ENCODE results near the gene DENND4A. TPM values are rescaled to one million over a fixed set of nuclear protein-coding genes. Genes with fewer than 3 reads are reported as not detected.

DENND4A gene
- total RNA-seq, 4 donors from 2014 or later: 20.3 to 42.3 (median 33.7) TPM

DNA sequence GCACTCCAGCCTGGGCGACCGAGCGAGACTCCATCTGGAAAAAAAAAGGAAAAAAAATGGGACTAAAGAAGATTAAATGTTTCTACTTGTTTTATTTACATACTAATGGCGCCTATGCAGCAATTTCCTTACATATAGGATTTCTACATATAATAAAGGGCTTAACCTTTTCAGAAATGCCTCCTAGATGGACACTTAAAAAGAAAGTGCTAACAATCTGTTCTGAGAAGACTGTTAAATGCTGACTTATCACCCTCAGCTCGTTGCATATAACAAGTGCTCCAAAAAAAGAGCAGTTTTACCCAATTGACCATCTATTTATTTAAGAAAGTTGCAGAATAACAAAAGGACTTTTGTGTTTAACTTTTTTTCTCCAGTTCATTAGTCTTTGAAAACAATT, 32.7 kb downstream of the DENND4A start:
- peaks cover 0 to 16% (median 0%) of the 10 kb centered on the region in 3 donors for H3K4me1 ChIP-seq
- H3K36me3 ChIP-seq: peaks cover 0 to 25% of the 10 kb centered on the region in 2 donors
- ATAC-seq: no peak

DNA sequence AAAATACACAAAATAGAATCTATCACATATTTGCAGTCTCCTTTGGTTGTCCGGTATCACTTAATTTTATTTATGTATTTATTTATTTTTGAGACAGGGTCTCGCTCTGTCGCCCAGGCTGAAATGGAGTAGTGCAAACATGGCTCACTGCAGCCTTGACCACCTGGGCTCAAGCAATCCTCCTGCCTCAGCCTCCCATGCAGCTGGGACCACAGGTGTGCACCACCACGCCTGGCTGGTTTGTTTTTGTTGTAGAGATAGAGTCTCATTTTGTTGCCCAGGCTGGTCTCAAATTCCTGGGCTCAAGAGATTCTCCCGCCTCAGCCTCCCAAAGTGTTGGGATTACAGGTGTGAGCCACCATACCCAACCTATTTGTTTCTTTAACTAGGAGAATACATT, 33.9 kb downstream of the DENND4A start:
- Histone ChIP-seq H3K27me3 (no peaks in the 10 kb centered on the region), H3K36me3 (peaks cover 0 to 25% of the 10 kb centered on the region in 2 donors), H3K9me3 (no peaks in the 10 kb centered on the region), H3K4me1 (peaks cover 0 to 4% (median 0%) of the 10 kb centered on the region in 3 donors), H3K4me3 (no peak overlapping the region), H3K27ac (no peak overlapping the region)
- no peak for ATAC-seq
- 93 to 100% methylated on average over 1 to 4 of the region's 5 CpGs for WGBS, 2 donors (ENCODE audit: low coverage in 1 of 2)
- TF ChIP-seq POLR2AphosphoS5 (IDR thresholded peaks at IDR 0.05): no peak
- TF ChIP-seq POLR2A (IDR thresholded peaks at IDR 0.05): no peak
- TF ChIP-seq EP300 (IDR thresholded peaks at IDR 0.05): no peak
- TF ChIP-seq, protein P1, sequence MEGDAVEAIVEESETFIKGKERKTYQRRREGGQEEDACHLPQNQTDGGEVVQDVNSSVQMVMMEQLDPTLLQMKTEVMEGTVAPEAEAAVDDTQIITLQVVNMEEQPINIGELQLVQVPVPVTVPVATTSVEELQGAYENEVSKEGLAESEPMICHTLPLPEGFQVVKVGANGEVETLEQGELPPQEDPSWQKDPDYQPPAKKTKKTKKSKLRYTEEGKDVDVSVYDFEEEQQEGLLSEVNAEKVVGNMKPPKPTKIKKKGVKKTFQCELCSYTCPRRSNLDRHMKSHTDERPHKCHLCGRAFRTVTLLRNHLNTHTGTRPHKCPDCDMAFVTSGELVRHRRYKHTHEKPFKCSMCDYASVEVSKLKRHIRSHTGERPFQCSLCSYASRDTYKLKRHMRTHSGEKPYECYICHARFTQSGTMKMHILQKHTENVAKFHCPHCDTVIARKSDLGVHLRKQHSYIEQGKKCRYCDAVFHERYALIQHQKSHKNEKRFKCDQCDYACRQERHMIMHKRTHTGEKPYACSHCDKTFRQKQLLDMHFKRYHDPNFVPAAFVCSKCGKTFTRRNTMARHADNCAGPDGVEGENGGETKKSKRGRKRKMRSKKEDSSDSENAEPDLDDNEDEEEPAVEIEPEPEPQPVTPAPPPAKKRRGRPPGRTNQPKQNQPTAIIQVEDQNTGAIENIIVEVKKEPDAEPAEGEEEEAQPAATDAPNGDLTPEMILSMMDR (IDR thresholded peaks at IDR 0.05): no peak

More for the DNA sequence above, 32.7 kb downstream of the DENND4A start:
- Histone ChIP-seq H3K9me3 (no peaks in the 10 kb centered on the region), H3K27ac (no peak overlapping the region), H3K27me3 (no peaks in the 10 kb centered on the region), H3K4me3 (no peak overlapping the region)
- 88% methylated on average over 3 to 5 of the region's 5 CpGs for WGBS, 2 donors (ENCODE audit: low coverage in 1 of 2)
- TF ChIP-seq POLR2AphosphoS5 (IDR thresholded peaks at IDR 0.05): no peak
- TF ChIP-seq, protein P1 (IDR thresholded peaks at IDR 0.05): no peak
- TF ChIP-seq EP300 (IDR thresholded peaks at IDR 0.05): no peak
- TF ChIP-seq POLR2A (IDR thresholded peaks at IDR 0.05): no peak

DNA sequence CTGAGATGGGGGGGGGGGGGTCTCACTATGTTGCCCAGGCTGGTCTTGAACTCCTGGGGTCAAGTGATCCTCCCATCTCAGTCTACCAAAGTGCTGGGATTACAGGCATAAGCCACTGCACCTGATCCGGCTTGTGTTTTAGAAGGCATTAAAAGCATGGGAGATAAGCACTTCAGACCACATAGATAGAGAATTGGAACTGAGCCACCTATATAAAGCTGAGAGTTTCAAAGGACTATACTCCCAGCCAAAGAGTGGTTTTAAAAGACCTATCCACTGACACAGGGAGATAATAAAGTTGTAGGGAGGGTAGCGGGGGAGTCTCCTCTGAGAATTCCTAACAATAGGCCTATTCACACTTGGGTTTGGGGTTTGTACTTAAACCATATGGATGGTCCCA, 34.8 kb downstream of the DENND4A start:
- 100% methylated on average over 1 to 2 of the region's 2 CpGs for WGBS, 2 donors (ENCODE audit: low coverage in 1 of 2)
- ATAC-seq: no peak
- Histone ChIP-seq H3K27me3 (no peaks in the 10 kb centered on the region), H3K4me1 (no peaks in the 10 kb centered on the region), H3K4me3 (no peak overlapping the region), H3K9me3 (no peaks in the 10 kb centered on the region), H3K27ac (no peak overlapping the region), H3K36me3 (peaks cover 0 to 25% of the 10 kb centered on the region in 2 donors)
- TF ChIP-seq, protein P1 (IDR thresholded peaks at IDR 0.05): no peak
- no peak for TF ChIP-seq POLR2AphosphoS5 (IDR thresholded peaks at IDR 0.05)

DNA sequence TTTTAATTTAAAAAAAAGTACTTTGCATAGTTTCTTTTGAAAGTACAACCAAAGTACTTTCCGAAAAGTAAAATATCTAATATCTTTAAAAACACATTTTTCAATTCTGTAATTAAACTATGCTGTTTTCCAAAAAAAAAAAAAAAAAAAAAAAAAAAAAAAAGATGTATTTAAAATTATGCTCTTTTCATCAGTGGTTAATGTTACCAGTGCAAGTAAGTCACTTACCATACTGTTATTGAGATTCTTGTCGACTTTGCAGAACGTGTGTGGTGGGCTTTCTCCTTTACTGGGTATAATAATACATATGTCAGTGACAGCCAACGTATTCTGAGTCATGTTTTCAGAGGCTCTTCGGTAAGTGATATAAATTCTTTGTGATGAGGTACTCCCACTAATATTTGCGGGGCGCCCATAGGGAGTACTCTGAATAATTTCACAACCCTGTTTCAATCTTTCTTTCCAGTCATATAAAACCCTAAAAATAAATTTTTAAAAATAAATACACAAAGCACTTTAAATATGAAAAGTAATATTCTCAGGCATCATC, 39.9 kb downstream of the DENND4A start:
- Histone ChIP-seq H3K27ac (no peak overlapping the region), H3K9me3 (no peaks in the 10 kb centered on the region), H3K4me1 (no peaks in the 10 kb centered on the region), H3K27me3 (no peaks in the 10 kb centered on the region), H3K36me3 (peaks cover 0 to 30% of the 10 kb centered on the region in 2 donors), H3K4me3 (no peak overlapping the region)
- no peak for ATAC-seq
- TF ChIP-seq EP300 (IDR thresholded peaks at IDR 0.05) (no peak), POLR2AphosphoS5 (IDR thresholded peaks at IDR 0.05) (no peak), POLR2A (IDR thresholded peaks at IDR 0.05) (no peak)
- TF ChIP-seq, protein P1 (IDR thresholded peaks at IDR 0.05): no peak
- 63 to 81% methylated on average over 7 of the region's 7 CpGs for WGBS, 2 donors (ENCODE audit: low coverage in 1 of 2)

DNA sequence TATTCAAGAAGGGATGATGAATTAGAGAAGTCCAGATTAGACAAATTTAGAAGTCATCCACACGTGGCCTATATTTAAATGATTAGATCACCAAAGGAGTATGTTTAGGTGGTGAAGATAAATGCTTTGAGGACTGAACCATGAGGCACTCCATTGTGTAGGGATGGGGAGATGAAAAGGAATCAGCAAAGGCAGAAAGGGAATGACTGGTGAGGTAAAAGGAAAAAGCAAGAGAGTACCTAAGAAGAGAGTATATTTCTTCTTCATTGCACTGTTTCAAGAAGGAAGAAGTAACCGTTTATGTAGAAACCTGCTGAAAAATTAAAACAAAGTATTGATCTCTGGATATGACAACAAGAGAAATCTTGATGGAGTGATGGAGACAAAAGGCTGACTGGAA, 40.7 kb downstream of the DENND4A start:
- TF ChIP-seq POLR2AphosphoS5 (IDR thresholded peaks at IDR 0.05) (no peak), POLR2A (IDR thresholded peaks at IDR 0.05) (no peak), EP300 (IDR thresholded peaks at IDR 0.05) (no peak)
- TF ChIP-seq, protein P1 (IDR thresholded peaks at IDR 0.05): no peak
- H3K4me1 ChIP-seq: no peaks in the 10 kb centered on the region
- WGBS, 2 donors (ENCODE audit: low coverage in 1 of 2): 69 to 100% methylated on average over 1 to 2 of the region's 2 CpGs
- no peak overlapping the region for H3K27ac ChIP-seq
- H3K4me3 ChIP-seq: no peak overlapping the region
- no peak for ATAC-seq
- no peaks in the 10 kb centered on the region for H3K9me3 ChIP-seq
- no peaks in the 10 kb centered on the region for H3K27me3 ChIP-seq
- H3K36me3 ChIP-seq: peaks cover 0 to 30% of the 10 kb centered on the region in 2 donors

All from gastroesophageal sphincter (tissue), 4 donors.